Brain microvascular endothelial cell (primary cell): ENCODE measurements around the gene CDHR1.

Source experiments
- DNase-seq: peaks from one replicate; pipeline ENCODE4 v3.0.0-alpha.2; 2020
- H3K27ac ChIP-seq: fragments of 250-450 bp; sonication (Bioruptor Pico); 2 replicates; pipeline ENCODE4 v1.5.1; 2020; ENCODE audit warnings: mild to moderate bottlenecking, moderate library complexity
- H3K27me3 ChIP-seq: fragments of 250-450 bp; sonication (Bioruptor Pico); replicated peaks from 2 replicates; pipeline ENCODE4 v1.5.1; 2020; ENCODE audit warnings: mild to moderate bottlenecking
- H3K36me3 ChIP-seq: fragments of 250-450 bp; sonication (Bioruptor Pico); replicated peaks from 2 replicates; pipeline ENCODE4 v1.5.1; 2020; ENCODE audit warnings: mild to moderate bottlenecking
- H3K4me3 ChIP-seq: 2 replicates; pipeline ENCODE4 v1.5.1; 2011; ENCODE audit warnings: low read depth, mild to moderate bottlenecking, control low read depth, low read length, moderate library complexity
- CTCF ChIP-seq: IDR thresholded peaks from 2 replicates; pipeline ENCODE4 v1.5.1; 2011; ENCODE audit warnings: low read depth, mild to moderate bottlenecking, moderate library complexity, low read length, control low read depth, inconsistent platforms; ENCODE audit errors: missing control alignments
- in situ Hi-C: cut with HindIII; loops from 2 replicates; pipeline ENCODE4 v1.10.0; 2017; ENCODE audit warnings: low sequenced_read_pairs, low pct_ligation_motif_present

The CDHR1 gene

GRCh38 chr10:84212014-84212413, 17.7 kb downstream of the CDHR1 start:
- in situ Hi-C loops = no loop called here
- no peak for TF ChIP-seq CTCF
- DNase-seq = no peak
- Histone ChIP-seq H3K36me3 (no peaks in the 10 kb centered on the region), H3K4me3 (no peak overlapping the region), H3K27ac (no peak overlapping the region), H3K27me3 (no peaks in the 10 kb centered on the region)

GRCh38 chr10:84213076-84213475, 18.7 kb downstream of the CDHR1 start:
- Histone ChIP-seq H3K36me3 (no peaks in the 10 kb centered on the region), H3K27ac (no peak overlapping the region), H3K27me3 (no peaks in the 10 kb centered on the region), H3K4me3 (no peak overlapping the region)
- no peak for DNase-seq
- in situ Hi-C loops = no loop called here
- no peak for TF ChIP-seq CTCF

- Histone ChIP-seq H3K4me3 (no peak overlapping the region), H3K27me3 (no peaks in the 10 kb centered on the region), H3K27ac (no peak overlapping the region), H3K36me3 (no peaks in the 10 kb centered on the region)
- no peak for DNase-seq
- in situ Hi-C loops = no loop called here
- TF ChIP-seq CTCF = no peak
Measured at GRCh38 chr10:84214046-84214572, 19.8 kb downstream of the CDHR1 start.

GRCh38 chr10:84214612-84215235, 20.4 kb downstream of the CDHR1 start:
- H3K27ac ChIP-seq = no peak overlapping the region
- no peak for DNase-seq
- H3K27me3 ChIP-seq = no peaks in the 10 kb centered on the region
- peak; percentile 54 for TF ChIP-seq CTCF
- H3K36me3 ChIP-seq = no peaks in the 10 kb centered on the region
- in situ Hi-C loops = no loop called here
- no peak overlapping the region for H3K4me3 ChIP-seq

- in situ Hi-C loops = no loop called here
- Histone ChIP-seq H3K27me3 (no peaks in the 10 kb centered on the region), H3K4me3 (no peak overlapping the region), H3K36me3 (no peaks in the 10 kb centered on the region), H3K27ac (no peak overlapping the region)
- no peak for TF ChIP-seq CTCF
- no peak for DNase-seq
Measured at GRCh38 chr10:84216834-84217233, 22.5 kb downstream of the CDHR1 start.

GRCh38 chr10:84217746-84218145, 23.4 kb downstream of the CDHR1 start:
- Histone ChIP-seq H3K27me3 (no peaks in the 10 kb centered on the region), H3K36me3 (no peaks in the 10 kb centered on the region), H3K4me3 (no peak overlapping the region), H3K27ac (no peak overlapping the region)
- no peak for DNase-seq
- in situ Hi-C loops = no loop called here
- TF ChIP-seq CTCF = no peak
